ENCODE measurements around the gene COQ7.

COQ7 gene

DNA sequence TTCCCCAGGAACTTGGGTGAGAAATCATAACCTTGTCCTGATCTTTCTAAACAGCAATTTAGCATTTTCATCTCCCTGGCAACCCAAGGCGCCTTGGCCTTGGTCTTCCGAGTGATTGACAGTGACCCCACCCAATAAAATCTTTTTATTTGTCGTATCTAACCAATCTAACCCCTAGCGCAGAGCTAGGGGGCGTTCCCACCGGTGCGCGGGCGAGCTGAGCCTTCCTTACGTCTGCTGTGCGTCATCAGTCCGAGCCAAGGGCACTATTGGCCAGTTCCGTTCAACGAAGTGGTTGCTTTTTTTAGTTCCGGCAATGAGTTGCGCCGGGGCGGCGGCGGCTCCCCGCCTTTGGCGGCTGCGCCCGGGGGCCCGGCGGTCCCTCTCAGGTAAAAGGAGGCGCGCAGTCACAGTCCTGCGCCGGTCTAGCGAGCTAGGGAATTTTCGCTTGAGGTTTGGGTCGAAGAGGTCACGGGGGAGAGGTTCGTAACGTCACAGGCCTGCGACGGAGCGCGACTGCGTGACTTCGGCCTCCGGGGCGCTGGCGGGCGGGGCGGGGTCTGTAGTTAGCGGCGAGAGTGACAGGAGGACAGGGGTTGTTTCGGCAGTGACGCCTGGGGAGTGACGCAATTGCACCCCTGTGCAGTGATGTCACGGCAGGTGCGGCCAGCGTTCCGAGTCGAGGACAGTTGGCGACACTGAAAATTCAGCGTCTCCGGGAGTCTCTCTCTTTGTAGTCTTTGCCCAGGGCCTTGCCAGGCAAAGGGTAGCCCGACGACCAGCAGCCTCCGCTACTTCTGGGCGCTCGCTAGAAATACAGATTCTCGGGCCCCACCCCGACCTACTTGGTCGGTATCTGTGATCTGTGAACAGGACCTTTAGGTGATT is at the start of gene COQ7:
TSS of gene COQ7 (plus strand) at position 266 of the 888 bp plus-strand sequence. CDS start at position 317, 51 bp downstream.
- peak; percentile 99 for DNase-seq

GRCh38 chr16:19020689-19021088 is 46.7 kb upstream of the COQ7 start:
- no peak for DNase-seq

DNA sequence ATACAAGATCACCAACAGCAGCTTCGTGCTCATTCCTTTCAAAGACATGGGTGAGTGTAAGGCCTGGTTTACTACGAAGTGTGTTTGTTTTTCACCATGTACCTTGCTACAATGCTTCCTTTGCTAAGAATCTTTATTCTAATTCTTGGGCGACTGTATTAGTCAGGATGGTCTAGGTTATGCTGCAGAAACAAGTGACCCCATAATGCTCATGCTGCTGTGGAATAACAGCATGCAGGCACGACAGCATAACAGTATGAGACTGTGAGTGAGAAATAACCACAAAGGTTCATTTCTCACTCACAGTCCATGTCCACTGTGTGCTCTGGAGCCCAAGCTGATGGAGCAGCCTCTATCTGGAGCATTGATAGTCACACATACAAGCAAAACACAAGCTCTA is 45.7 kb upstream of the COQ7 start:
- no peak for DNase-seq

DNA sequence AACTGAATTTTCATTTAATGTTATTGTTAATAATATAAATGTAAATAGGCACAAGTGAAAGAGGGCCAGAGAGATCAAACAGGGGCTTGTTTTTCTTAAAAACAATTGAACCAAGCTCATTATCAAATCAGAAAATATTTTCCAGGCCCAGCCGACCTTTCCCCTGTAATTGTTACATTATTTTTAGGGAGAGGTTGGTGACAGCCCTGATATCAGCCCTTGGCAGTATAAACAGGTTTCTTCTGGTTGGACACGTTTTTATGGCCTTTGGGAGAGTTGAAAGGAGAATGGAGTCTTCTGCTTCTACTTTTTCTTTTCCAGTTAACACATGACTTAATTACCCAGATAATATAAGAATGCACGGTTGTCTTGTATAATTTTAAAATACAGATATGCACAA is 40.0 kb upstream of the COQ7 start:
- DNase-seq, result no peak

DNA sequence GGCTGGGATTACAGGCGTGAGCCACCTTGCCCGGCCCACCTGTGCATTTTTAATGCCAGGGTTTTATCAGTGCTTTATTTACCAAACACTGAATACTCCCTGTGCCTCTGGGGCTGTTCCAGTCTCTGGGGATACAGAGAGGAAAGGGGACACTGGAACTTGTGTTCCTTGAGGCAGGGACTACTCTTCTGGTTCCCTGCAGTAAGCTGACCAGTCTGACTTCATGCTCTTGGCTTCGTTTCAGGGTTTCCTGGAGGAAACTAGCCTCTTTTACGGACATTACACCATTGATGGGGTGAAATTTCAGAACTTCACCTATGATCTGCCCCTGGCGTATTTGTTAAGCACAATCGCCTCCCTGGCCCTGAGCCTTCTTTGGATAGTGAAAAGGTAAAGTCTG is 37.4 kb upstream of the COQ7 start:
- DNase-seq, result no peak

GRCh38 chr16:19031738-19032137 is 35.7 kb upstream of the COQ7 start:
- no peak for DNase-seq

DNA sequence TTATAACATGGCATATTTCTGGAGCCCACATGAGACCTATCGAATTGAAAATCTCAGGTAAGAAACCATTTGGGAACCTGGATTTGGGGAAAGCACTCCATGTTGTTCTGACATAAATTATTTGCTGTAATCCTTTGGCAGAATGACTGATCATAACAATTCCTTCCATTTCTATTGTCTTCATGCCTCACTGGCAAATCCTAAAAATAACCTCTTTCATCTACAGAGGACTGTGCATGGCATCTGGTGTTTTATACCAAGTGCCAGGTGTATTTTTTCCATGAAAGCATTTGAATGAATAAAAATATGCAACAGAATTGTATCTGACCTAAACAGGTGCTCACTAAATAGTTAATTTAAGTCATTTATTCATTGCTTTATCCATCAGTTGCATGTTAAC is 33.7 kb upstream of the COQ7 start:
- no peak for DNase-seq

- no peak for DNase-seq
Observed at GRCh38 chr16:19040400-19040799, 27.0 kb upstream of the COQ7 start.

DNA sequence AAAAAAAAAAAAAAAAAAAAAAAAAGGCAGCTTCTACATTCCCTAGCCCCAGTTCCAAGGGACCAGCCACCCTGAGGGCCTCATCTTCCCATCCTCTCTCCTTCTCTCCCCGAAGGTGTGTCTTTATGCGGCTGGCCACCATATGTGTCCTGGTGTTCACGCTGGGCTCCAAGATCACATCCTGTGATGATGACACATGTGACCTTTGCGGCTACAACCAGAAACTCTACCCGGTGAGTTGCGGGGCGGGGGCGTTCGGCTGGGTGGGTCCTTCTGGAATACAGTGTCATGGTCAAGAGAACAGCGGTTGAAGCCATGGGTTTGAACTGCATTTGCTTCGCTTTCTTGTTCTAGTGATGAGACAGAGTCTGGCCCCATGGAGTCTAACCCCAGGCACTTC is 22.6 kb upstream of the COQ7 start:
- DNase-seq, result no peak

GRCh38 chr16:19046062-19046461 is 21.4 kb upstream of the COQ7 start:
- no peak for DNase-seq

GRCh38 chr16:19062706-19063105 is 4.7 kb upstream of the COQ7 start:
- DNase-seq, result no peak

DNA sequence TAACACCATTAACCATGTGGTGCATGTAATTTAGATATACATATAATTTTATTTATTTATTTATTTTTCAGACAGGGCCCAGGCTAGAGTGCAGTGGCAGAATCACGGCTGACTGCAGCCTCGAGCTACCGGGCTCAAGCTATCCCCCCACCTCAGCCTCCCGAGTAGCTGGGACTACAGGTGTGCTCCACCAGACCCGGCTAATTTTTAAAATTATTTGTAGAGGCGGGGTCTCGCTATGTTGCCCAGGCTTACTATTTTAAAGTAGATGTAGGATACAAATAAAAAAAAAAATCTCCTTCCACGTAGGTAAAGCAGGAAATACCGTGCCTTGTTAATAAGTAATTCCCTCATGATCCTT is 446 bp upstream of the COQ7 start:
- no peak for DNase-seq

GRCh38 chr16:19068237-19068815 is 912 bp downstream of the COQ7 start:
- DNase-seq, result no peak

- peak; percentile 21 for DNase-seq
Observed at GRCh38 chr16:19071811-19072777, 4.7 kb downstream of the COQ7 start.

GRCh38 chr16:19073344-19073743 is 5.9 kb downstream of the COQ7 start:
- DNase-seq, result no peak

GRCh38 chr16:19073863-19074262 is 6.4 kb downstream of the COQ7 start:
- no peak for DNase-seq

- no peak for DNase-seq
Observed at GRCh38 chr16:19075511-19075910, 8.1 kb downstream of the COQ7 start.

GRCh38 chr16:19077879-19078278 is 10.5 kb downstream of the COQ7 start:
- DNase-seq, result no peak

GRCh38 chr16:19083670-19084069 is 16.3 kb downstream of the COQ7 start:
- DNase-seq, result no peak

GRCh38 chr16:19084139-19084538 is 16.7 kb downstream of the COQ7 start:
- no peak for DNase-seq

DNA sequence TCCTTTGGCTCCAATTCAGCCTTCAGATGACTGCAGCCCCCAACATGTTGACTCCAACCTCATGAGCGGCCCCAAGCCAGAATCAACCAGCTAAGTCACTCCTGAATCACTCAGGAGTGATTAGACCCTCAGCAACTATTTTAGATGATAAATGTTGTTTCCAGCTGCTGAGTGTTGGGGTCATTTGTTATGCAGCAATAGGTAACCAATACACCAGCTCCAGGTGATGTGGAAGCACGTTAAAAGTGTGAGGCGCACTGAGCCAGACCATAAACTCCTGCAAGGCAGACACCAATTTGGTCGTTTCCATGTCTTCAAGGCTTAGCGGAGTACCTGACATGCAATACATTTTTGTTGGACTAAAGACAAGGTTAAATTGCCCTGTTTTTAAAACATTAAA is 17.5 kb downstream of the COQ7 start:
- no peak for DNase-seq

- no peak for DNase-seq
Observed at GRCh38 chr16:19085679-19086200, 18.3 kb downstream of the COQ7 start.
